Mammary epithelial cell (primary cell): ENCODE data around the gene DUSP2.

Experiments used
- CTCF ChIP-seq, 2 donors: IDR thresholded peaks in 1 of 2; conservative IDR thresholded peaks in 1 of 2; 2 replicates each; pipeline ENCODE4 v1.5.1; 2011 to 2012; ENCODE audit warnings: inconsistent platforms in 2 of 2, low read length in 2 of 2, mild to moderate bottlenecking in 2 of 2, control low read depth in 1 of 2, low read depth in 1 of 2; ENCODE audit not compliant: insufficient read depth in 1 of 2; ENCODE audit errors: extremely low read depth in 1 of 2
- EZH2 ChIP-seq: IDR thresholded peaks from 2 replicates; pipeline ENCODE4 v1.6.1; 2012; ENCODE audit warnings: low read length, inconsistent platforms, borderline replicate concordance

DNA sequence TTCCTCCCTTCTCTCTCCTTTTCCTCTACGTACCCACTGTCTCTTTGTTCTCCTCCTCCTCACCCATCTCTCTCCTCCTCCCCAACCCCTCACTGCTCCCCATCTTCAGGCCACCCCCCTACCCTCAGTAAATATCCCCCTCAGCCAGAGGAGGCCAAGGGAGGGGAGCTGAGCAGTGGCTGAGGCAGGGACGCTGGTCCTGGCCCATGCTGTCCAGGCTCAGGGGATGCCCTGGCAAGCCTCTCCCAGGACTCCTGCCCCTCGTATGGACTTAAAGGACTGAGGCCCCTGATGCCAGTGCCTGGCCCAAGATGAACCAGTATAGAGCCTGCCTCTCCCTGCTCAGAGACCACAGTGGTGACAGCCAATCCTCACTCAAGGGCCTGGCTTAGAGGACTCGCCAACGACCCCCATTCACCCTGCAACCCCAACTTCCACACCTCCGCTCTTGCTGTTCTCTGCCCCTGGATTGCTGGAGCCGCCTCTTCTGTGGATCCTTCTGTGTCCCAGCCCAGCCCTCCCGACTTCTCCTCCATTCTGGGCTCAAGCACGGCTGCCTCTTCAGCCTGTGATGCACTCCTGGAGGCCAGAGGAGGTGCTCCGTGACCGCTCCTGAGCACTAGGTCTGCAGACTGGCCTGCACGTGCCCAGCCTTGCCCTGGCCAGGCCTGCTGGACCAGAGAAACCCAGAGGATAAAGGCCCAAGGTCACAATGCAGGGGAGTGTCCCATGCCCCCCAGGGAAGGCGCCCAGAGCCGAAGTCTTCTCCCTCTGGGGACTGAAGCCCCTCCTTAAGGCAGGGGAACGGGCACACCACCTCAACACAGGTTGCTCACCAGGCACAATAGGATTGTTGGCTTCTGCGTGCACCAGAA, 9.5 kb upstream of the DUSP2 start:
- TF ChIP-seq CTCF (conservative IDR thresholded peaks at IDR 0.05 in 1 of 2, IDR thresholded peaks at IDR 0.05 in 1 of 2; ENCODE audit: extremely low read depth in 1 of 2, insufficient read depth in 1 of 2, low read depth in 1 of 2, low read length in 2 of 2) (no peak), EZH2 (no peak)
